H9 (cell line): ENCODE data around the gene LUZP1. TPM values are rescaled to one million over a fixed set of nuclear protein-coding genes. Genes with fewer than 3 reads are reported as not detected.

Experiments
- DNase-seq: peaks from one replicate; pipeline ENCODE4 v3.0.0-alpha.2; 2017
- H2AFZ ChIP-seq: one replicate; pipeline ENCODE4 v1.6.1; 2013; ENCODE audit warnings: mild to moderate bottlenecking, low read length, control low read depth, moderate library complexity
- H2AK5ac ChIP-seq: 2 replicates; pipeline ENCODE4 v1.6.1; 2013; ENCODE audit warnings: low read length, control low read depth, mixed read lengths; ENCODE audit not compliant: insufficient read length
- H2BK120ac ChIP-seq: one replicate; pipeline ENCODE4 v1.6.1; 2013; ENCODE audit warnings: low read depth, mild to moderate bottlenecking, low read length, control low read depth, inconsistent platforms; ENCODE audit not compliant: poor library complexity, severe bottlenecking
- H2BK12ac ChIP-seq: 2 replicates; pipeline ENCODE4 v1.6.1; 2013; ENCODE audit warnings: low read length, control low read depth, mixed read lengths, low read depth; ENCODE audit not compliant: insufficient read length
- H2BK15ac ChIP-seq: 2 replicates; pipeline ENCODE4 v1.6.1; 2013; ENCODE audit warnings: low read depth, low read length, control low read depth
- H2BK20ac ChIP-seq: one replicate; pipeline ENCODE4 v1.6.1; 2013; ENCODE audit warnings: low read depth, mild to moderate bottlenecking, low read length, control low read depth, inconsistent platforms; ENCODE audit not compliant: poor library complexity, severe bottlenecking
- H2BK5ac ChIP-seq: 2 replicates; pipeline ENCODE4 v1.6.1; 2013; ENCODE audit warnings: low read length, control low read depth, mixed read lengths; ENCODE audit not compliant: insufficient read length
- H3K14ac ChIP-seq: 2 replicates; pipeline ENCODE4 v1.6.1; 2013; ENCODE audit warnings: low read length, control low read depth; ENCODE audit not compliant: insufficient read depth
- H3K18ac ChIP-seq: 2 replicates; pipeline ENCODE4 v1.6.1; 2013; ENCODE audit warnings: low read depth, mild to moderate bottlenecking, mixed read lengths, low read length, control low read depth; ENCODE audit not compliant: insufficient read length
- H3K23ac ChIP-seq: 2 replicates; pipeline ENCODE4 v1.6.1; 2013; ENCODE audit warnings: low read length, control low read depth, mixed read lengths, low read depth; ENCODE audit not compliant: insufficient read length
- H3K23me2 ChIP-seq: 2 replicates; pipeline ENCODE4 v1.6.1; 2013; ENCODE audit warnings: low read depth, mild to moderate bottlenecking, mixed read lengths, low read length, control low read depth; ENCODE audit not compliant: insufficient read length, poor library complexity, severe bottlenecking
- H3K27ac ChIP-seq: 2 replicates; pipeline ENCODE4 v1.5.1; 2013; ENCODE audit warnings: low read length, control low read depth, mixed read lengths, low read depth; ENCODE audit not compliant: insufficient read length
- H3K27me3 ChIP-seq: 2 replicates; pipeline ENCODE4 v1.6.1; 2013; ENCODE audit warnings: low read length, control low read depth, inconsistent platforms; ENCODE audit not compliant: insufficient read depth
- H3K4ac ChIP-seq: 2 replicates; pipeline ENCODE4 v1.6.1; 2013; ENCODE audit warnings: low read depth, mild to moderate bottlenecking, control low read depth, inconsistent platforms, low read length, moderate library complexity
- H3K4me1 ChIP-seq: 2 replicates; pipeline ENCODE4 v1.6.1; 2013; ENCODE audit warnings: low read length, control low read depth, inconsistent platforms; ENCODE audit not compliant: insufficient read depth
- H3K4me2 ChIP-seq: 2 replicates; pipeline ENCODE4 v1.6.1; 2013; ENCODE audit warnings: low read length, control low read depth, mixed read lengths; ENCODE audit not compliant: insufficient read length, insufficient read depth
- H3K56ac ChIP-seq: 2 replicates; pipeline ENCODE4 v1.6.1; 2013; ENCODE audit warnings: low read depth, mild to moderate bottlenecking, mixed read lengths, low read length, control low read depth; ENCODE audit not compliant: insufficient read length
- H3K79me1 ChIP-seq: 2 replicates; pipeline ENCODE4 v1.6.1; 2013; ENCODE audit warnings: low read depth, mild to moderate bottlenecking, moderate library complexity, low read length, control low read depth, inconsistent platforms; ENCODE audit not compliant: insufficient read depth, poor library complexity, severe bottlenecking
- H3K79me2 ChIP-seq: 2 replicates; pipeline ENCODE4 v1.6.1; 2013; ENCODE audit warnings: low read length, control low read depth, inconsistent platforms; ENCODE audit not compliant: insufficient read depth
- H3K9ac ChIP-seq: 2 replicates; pipeline ENCODE4 v1.6.1; 2013; ENCODE audit warnings: low read length, control low read depth, mixed read lengths; ENCODE audit not compliant: insufficient read length; ENCODE audit errors: extremely low read depth
- H3K9me3 ChIP-seq: one replicate; pipeline ENCODE4 v1.6.1; 2013; ENCODE audit warnings: low read depth, low read length, inconsistent platforms; ENCODE audit not compliant: control insufficient read depth
- H3T11ph ChIP-seq: one replicate; pipeline ENCODE4 v1.6.1; 2013; ENCODE audit warnings: mild to moderate bottlenecking, low read length, control low read depth, inconsistent platforms
- H4K20me1 ChIP-seq: one replicate; pipeline ENCODE4 v1.6.1; 2013; ENCODE audit not compliant: control insufficient read depth, insufficient read length, insufficient read depth
- H4K5ac ChIP-seq: 2 replicates; pipeline ENCODE4 v1.6.1; 2013; ENCODE audit warnings: low read depth, mild to moderate bottlenecking, mixed read lengths, low read length, control low read depth; ENCODE audit not compliant: insufficient read length
- H4K8ac ChIP-seq: replicated peaks from 2 replicates; pipeline ENCODE4 v1.6.1; 2013; ENCODE audit warnings: low read length, control low read depth, mixed read lengths, low read depth; ENCODE audit not compliant: insufficient read length
- H4K91ac ChIP-seq: 2 replicates; pipeline ENCODE4 v1.6.1; 2013; ENCODE audit warnings: low read depth, mild to moderate bottlenecking, moderate library complexity, mixed read lengths, low read length, control low read depth; ENCODE audit not compliant: insufficient read length
- H3K27ac Mint-ChIP-seq, 3 experiments: 2 replicates in 2 of 3; 3 replicates in 1 of 3; pipeline ENCODE4 v1.8.0; 2020 to 2021; ENCODE audit warnings: mixed read lengths in 3 of 3, mild to moderate bottlenecking in 1 of 3, moderate library complexity in 1 of 3
- H3K27me3 Mint-ChIP-seq: 2 replicates; pipeline ENCODE4 v1.8.0; 2021; ENCODE audit warnings: low read depth, mild to moderate bottlenecking, moderate library complexity, mixed read lengths
- H3K36me3 Mint-ChIP-seq, 3 experiments: 2 replicates in 2 of 3; 3 replicates in 1 of 3; pipeline ENCODE4 v1.8.0; 2020 to 2021; ENCODE audit warnings: low read depth in 3 of 3, mixed read lengths in 3 of 3; ENCODE audit not compliant: insufficient read depth in 1 of 3
- H3K4me1 Mint-ChIP-seq, 2 experiments: 2 replicates each; pipeline ENCODE4 v1.8.0; 2020; ENCODE audit warnings: mixed read lengths in 2 of 2
- H3K4me3 Mint-ChIP-seq, 2 experiments: 2 replicates in 1 of 2; 3 replicates in 1 of 2; pipeline ENCODE4 v1.8.0; 2020 to 2021; ENCODE audit warnings: mild to moderate bottlenecking in 2 of 2, mixed read lengths in 2 of 2, moderate library complexity in 1 of 2
- H3K9me3 Mint-ChIP-seq, 2 experiments: 2 replicates in 1 of 2; 3 replicates in 1 of 2; pipeline ENCODE4 v1.8.0; 2020; ENCODE audit warnings: mild to moderate bottlenecking in 2 of 2, mixed read lengths in 2 of 2, moderate library complexity in 1 of 2
- WGBS: extraction: QIAGEN DNeasy Blood & Tissue Kit; methylation state at CpG from one replicate; pipeline ENCODE4 v1.1.7; 2013; ENCODE audit warnings: missing lambda C conversion rate, low lambda C conversion rate, mixed read lengths; ENCODE audit not compliant: insufficient read length; ENCODE audit errors: extremely low coverage; 5-methylcytosine and 5-hydroxymethylcytosine counted together
- total RNA-seq: library from RNA; stranded (reverse); gene quantifications from 2 replicates; pipeline ENCODE4 v1.2.1, GENCODE V29; 2021
- TF ChIP-seq, protein P1 (sequence below): fragments of 200-600 bp; sonication (generic); conservative IDR thresholded peaks from 3 replicates; pipeline ENCODE4 v1.8.0; 2021; ENCODE audit warnings: antibody characterized with exemption, mild to moderate bottlenecking

The LUZP1 gene
- total RNA-seq, 1 experiment from 2014 or later, result 48.2 TPM

DNA sequence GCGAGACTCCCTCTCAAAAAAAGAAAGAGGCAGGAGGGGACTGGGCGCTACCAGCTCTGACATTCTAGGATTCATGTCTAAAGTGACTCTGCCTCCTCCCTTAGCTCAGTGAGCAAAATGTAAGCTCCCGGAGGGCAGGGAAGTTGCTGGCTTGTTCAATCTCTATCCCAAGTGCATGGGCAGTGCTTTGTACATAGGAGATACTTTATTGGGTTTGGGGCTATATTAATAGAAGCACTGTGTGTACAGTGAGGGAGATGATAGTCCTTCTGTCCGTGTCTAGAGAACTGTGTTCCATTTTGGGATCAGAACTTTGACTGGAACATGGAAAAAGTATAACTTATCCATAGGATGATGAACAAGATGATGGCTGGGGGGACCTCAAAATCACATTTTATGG is 16.7 kb upstream of the LUZP1 start:
- Histone ChIP-seq H4K91ac (no peak overlapping the region), H2BK12ac (no peak overlapping the region), H3K4me1 (no peaks in the 10 kb centered on the region), H3K27me3 (no peaks in the 10 kb centered on the region), H2BK20ac (no peak overlapping the region), H3K4ac (no peak overlapping the region), H2BK15ac (no peak overlapping the region), H4K20me1 (no peaks in the 10 kb centered on the region), H4K8ac (no peak overlapping the region), H3K14ac (no peak overlapping the region), H3K23me2 (no peaks in the 10 kb centered on the region), H3K9ac (no peak overlapping the region), H3K79me1 (no peaks in the 10 kb centered on the region), H3K56ac (no peak overlapping the region), H3K9me3 (no peaks in the 10 kb centered on the region), H3K4me2 (no peak overlapping the region), H3K18ac (no peak overlapping the region), H4K5ac (no peak overlapping the region), H3T11ph (no peak overlapping the region), H2BK5ac (no peak overlapping the region), H3K27ac (no peak overlapping the region), H2BK120ac (no peak overlapping the region), H3K23ac (no peak overlapping the region), H2AK5ac (no peak overlapping the region), H3K79me2 (no peaks in the 10 kb centered on the region), H2AFZ (no peak overlapping the region)
- Mint-ChIP-seq H3K27me3 (peaks cover 23% of the 10 kb centered on the region), H3K27ac (no peak overlapping the region), H3K4me1 (peaks cover 0 to 2% of the 10 kb centered on the region in 2 experiments; a peak in 1 of 4 replicates), H3K36me3 (no peaks in the 10 kb centered on the region; a peak in 1 of 7 replicates), H3K4me3 (no peak overlapping the region), H3K9me3 (no peaks in the 10 kb centered on the region)
- TF ChIP-seq, protein P1, sequence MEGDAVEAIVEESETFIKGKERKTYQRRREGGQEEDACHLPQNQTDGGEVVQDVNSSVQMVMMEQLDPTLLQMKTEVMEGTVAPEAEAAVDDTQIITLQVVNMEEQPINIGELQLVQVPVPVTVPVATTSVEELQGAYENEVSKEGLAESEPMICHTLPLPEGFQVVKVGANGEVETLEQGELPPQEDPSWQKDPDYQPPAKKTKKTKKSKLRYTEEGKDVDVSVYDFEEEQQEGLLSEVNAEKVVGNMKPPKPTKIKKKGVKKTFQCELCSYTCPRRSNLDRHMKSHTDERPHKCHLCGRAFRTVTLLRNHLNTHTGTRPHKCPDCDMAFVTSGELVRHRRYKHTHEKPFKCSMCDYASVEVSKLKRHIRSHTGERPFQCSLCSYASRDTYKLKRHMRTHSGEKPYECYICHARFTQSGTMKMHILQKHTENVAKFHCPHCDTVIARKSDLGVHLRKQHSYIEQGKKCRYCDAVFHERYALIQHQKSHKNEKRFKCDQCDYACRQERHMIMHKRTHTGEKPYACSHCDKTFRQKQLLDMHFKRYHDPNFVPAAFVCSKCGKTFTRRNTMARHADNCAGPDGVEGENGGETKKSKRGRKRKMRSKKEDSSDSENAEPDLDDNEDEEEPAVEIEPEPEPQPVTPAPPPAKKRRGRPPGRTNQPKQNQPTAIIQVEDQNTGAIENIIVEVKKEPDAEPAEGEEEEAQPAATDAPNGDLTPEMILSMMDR, result no peak
- DNase-seq, result no peak
- WGBS, result no CpG with 5 or more reads among the region's 4 CpGs
